Lower leg skin (tissue), 4 donors: ENCODE data around the gene CD99. TPM values are rescaled to one million over a fixed set of nuclear protein-coding genes. Genes with fewer than 3 reads are reported as not detected.

ENCODE experiments used
- DNase-seq, 2 donors: peaks; one replicate each; pipeline ENCODE4 v3.0.0-alpha.2; 2019; ENCODE audit warnings: low spot score in 2 of 2
- H3K4me3 ChIP-seq: fragments of 200-600 bp; sonication (generic); 2 replicates; pipeline ENCODE4 v1.5.1; 2017; ENCODE audit warnings: mild to moderate bottlenecking, low read depth; ENCODE audit not compliant: poor library complexity, severe bottlenecking
- CTCF ChIP-seq, 3 donors: fragments of 450-650 bp; IDR thresholded peaks; one replicate each; pipeline ENCODE4 v1.5.1; 2016; ENCODE audit warnings: antibody characterized with exemption in 3 of 3, mild to moderate bottlenecking in 3 of 3, moderate library complexity in 2 of 3
- POLR2A ChIP-seq, 2 donors: fragments of 450-650 bp; IDR thresholded peaks; one replicate each; pipeline ENCODE4 v1.6.1; 2016 to 2017; ENCODE audit warnings: antibody characterized with exemption in 2 of 2, mild to moderate bottlenecking in 1 of 2, moderate library complexity in 1 of 2
- WGBS, 2 donors: methylation state at CpG; one replicate each; pipeline ENCODE4 v1.1.5; 2018; 5-methylcytosine and 5-hydroxymethylcytosine counted together
- intact Hi-C: fragments of 100-400 bp; cut with DNase I; formaldehyde crosslinking; loops from one replicate; pipeline ENCODE4 v1.15.0; 2023; ENCODE audit warnings: low total_unique reads
- total RNA-seq, 4 donors: library from RNA; depleted of rRNA; stranded (reverse); fragments of >200 nt; gene quantifications; one replicate each; pipeline ENCODE4 v1.1.0, GENCODE V29; 2016

CD99 gene
- total RNA-seq, 4 donors from 2014 or later = 168 to 384 (median 194) TPM

GRCh38 chrX:2682565-2683177, 8.4 kb upstream of the CD99 start:
- 83 to 86% methylated on average over 6 of the region's 6 CpGs for WGBS, 2 donors
- intact Hi-C loops = no loop called here
- TF ChIP-seq POLR2A (IDR thresholded peaks at IDR 0.05) (no peak), CTCF (IDR thresholded peaks at IDR 0.05) (no peak)
- DNase-seq = no peak
- no peak overlapping the region for H3K4me3 ChIP-seq

GRCh38 chrX:2684256-2684655, 6.8 kb upstream of the CD99 start:
- TF ChIP-seq POLR2A (IDR thresholded peaks at IDR 0.05) (no peak), CTCF (IDR thresholded peaks at IDR 0.05) (no peak)
- 95 to 98% methylated on average over 1 of the region's 1 CpG for WGBS, 2 donors
- DNase-seq = no peak
- intact Hi-C loops = no loop called here
- no peak overlapping the region for H3K4me3 ChIP-seq

GRCh38 chrX:2685886-2686285, 5.2 kb upstream of the CD99 start:
- 80 to 87% methylated on average over 5 of the region's 5 CpGs for WGBS, 2 donors
- no peak overlapping the region for H3K4me3 ChIP-seq
- TF ChIP-seq POLR2A (IDR thresholded peaks at IDR 0.05) = no peak
- TF ChIP-seq CTCF (IDR thresholded peaks at IDR 0.05) = no peak
- intact Hi-C loops = no loop called here
- no peak for DNase-seq

- DNase-seq = peak in 1 of 2 donors; percentile 69
- intact Hi-C loops = no loop called here
- WGBS, 2 donors = 77 to 81% methylated on average over 34 to 37 of the region's 37 CpGs
Observed at GRCh38 chrX:2689773-2690666, 1.1 kb upstream of the CD99 start.

GRCh38 chrX:2691543-2692220, 587 bp downstream of the CD99 start:
- intact Hi-C loops = no loop called here
- H3K4me3 ChIP-seq = peak overlapping the region; percentile 84
- 0 to 1% methylated on average over 39 to 42 of the region's 42 CpGs for WGBS, 2 donors
- TF ChIP-seq POLR2A (IDR thresholded peaks at IDR 0.05) = no peak
- no peak for TF ChIP-seq CTCF (IDR thresholded peaks at IDR 0.05)
- peak in 1 of 2 donors; percentile 90 for DNase-seq

More at GRCh38 chrX:2689773-2690666, 1.1 kb upstream of the CD99 start:
- no peak overlapping the region for H3K4me3 ChIP-seq
- TF ChIP-seq CTCF (IDR thresholded peaks at IDR 0.05) (no peak), POLR2A (IDR thresholded peaks at IDR 0.05) (no peak)
